Skeletal muscle satellite cell (primary cell): Measurements from ENCODE around the gene PLCB1.
"Not testable (repeated sequence)": the region's sequence is repeated elsewhere in the genome, so short reads cannot be mapped to it uniquely, and the experiment has no call there.

Experiments used
- H3K27me3 ChIP-seq: 2 replicates; pipeline ENCODE4 v1.7.0; 2013; ENCODE audit warnings: low read length; ENCODE audit not compliant: control insufficient read depth, insufficient read depth
- H3K36me3 ChIP-seq: 2 replicates; pipeline ENCODE4 v1.7.0; 2013; ENCODE audit warnings: mild to moderate bottlenecking, control low read depth, low read length; ENCODE audit not compliant: insufficient read depth
- H3K4me1 ChIP-seq: 2 replicates; pipeline ENCODE4 v1.7.0; 2013; ENCODE audit warnings: low read length; ENCODE audit not compliant: control insufficient read depth, insufficient read depth
- H3K4me2 ChIP-seq: 2 replicates; pipeline ENCODE4 v1.7.0; 2013; ENCODE audit warnings: mild to moderate bottlenecking, low read length
- H3K4me3 ChIP-seq: 2 replicates; pipeline ENCODE4 v1.7.0; 2013; ENCODE audit warnings: low read length
- H3K9ac ChIP-seq: 2 replicates; pipeline ENCODE4 v1.7.0; 2013; ENCODE audit warnings: mild to moderate bottlenecking, low read depth, low read length, moderate library complexity
- H3K9me3 ChIP-seq: replicated peaks from 2 replicates; pipeline ENCODE4 v1.7.0; 2013; ENCODE audit warnings: mild to moderate bottlenecking, control low read depth, low read length

The PLCB1 gene

GRCh38 chr20:8587251-8587650, 455.2 kb downstream of the PLCB1 start:
- Histone ChIP-seq H3K4me1 (peaks cover 8% of the 10 kb centered on the region), H3K4me2 (no peak overlapping the region), H3K9me3 (no peaks in the 10 kb centered on the region), H3K36me3 (no peaks in the 10 kb centered on the region), H3K4me3 (no peak overlapping the region), H3K27me3 (no peaks in the 10 kb centered on the region), H3K9ac (no peak overlapping the region)

GRCh38 chr20:8587810-8588209, 455.7 kb downstream of the PLCB1 start:
- H3K27me3 ChIP-seq: no peaks in the 10 kb centered on the region
- H3K4me3 ChIP-seq: no peak overlapping the region
- H3K36me3 ChIP-seq: no peaks in the 10 kb centered on the region
- H3K9me3 ChIP-seq: no peaks in the 10 kb centered on the region
- H3K9ac ChIP-seq: no peak overlapping the region
- no peak overlapping the region for H3K4me2 ChIP-seq
- peaks cover 8% of the 10 kb centered on the region for H3K4me1 ChIP-seq

- Histone ChIP-seq H3K9ac (no peak overlapping the region), H3K4me3 (no peak overlapping the region), H3K4me1 (peaks cover 4% of the 10 kb centered on the region), H3K9me3 (no peaks in the 10 kb centered on the region), H3K4me2 (no peak overlapping the region), H3K27me3 (no peaks in the 10 kb centered on the region), H3K36me3 (no peaks in the 10 kb centered on the region)
Observed at GRCh38 chr20:8589956-8590355, 457.9 kb downstream of the PLCB1 start.

- H3K9ac ChIP-seq, H3K4me3 ChIP-seq, H3K36me3 ChIP-seq, H3K4me2 ChIP-seq, H3K27me3 ChIP-seq, H3K9me3 ChIP-seq, H3K4me1 ChIP-seq: not testable (repeated sequence)
Observed at GRCh38 chr20:8600910-8601541, 469.0 kb downstream of the PLCB1 start.

GRCh38 chr20:8601542-8601912, 469.5 kb downstream of the PLCB1 start:
- Histone ChIP-seq H3K4me2 (no peak overlapping the region), H3K9me3 (no peaks in the 10 kb centered on the region), H3K4me3 (no peak overlapping the region), H3K4me1 (no peaks in the 10 kb centered on the region), H3K9ac (no peak overlapping the region), H3K27me3 (no peaks in the 10 kb centered on the region), H3K36me3 (no peaks in the 10 kb centered on the region)

- no peak overlapping the region for H3K4me2 ChIP-seq
- H3K27me3 ChIP-seq: no peaks in the 10 kb centered on the region
- H3K9ac ChIP-seq: no peak overlapping the region
- H3K4me3 ChIP-seq: no peak overlapping the region
- H3K9me3 ChIP-seq: no peaks in the 10 kb centered on the region
- H3K36me3 ChIP-seq: no peaks in the 10 kb centered on the region
- H3K4me1 ChIP-seq: no peaks in the 10 kb centered on the region
Observed at GRCh38 chr20:8602389-8603116, 470.5 kb downstream of the PLCB1 start.

GRCh38 chr20:8608470-8608869, 476.4 kb downstream of the PLCB1 start:
- H3K4me2 ChIP-seq: no peak overlapping the region
- H3K36me3 ChIP-seq: no peaks in the 10 kb centered on the region
- H3K9me3 ChIP-seq: no peaks in the 10 kb centered on the region
- H3K27me3 ChIP-seq: no peaks in the 10 kb centered on the region
- H3K4me1 ChIP-seq: no peaks in the 10 kb centered on the region
- H3K9ac ChIP-seq: no peak overlapping the region
- H3K4me3 ChIP-seq: no peak overlapping the region

GRCh38 chr20:8616792-8617191, 484.7 kb downstream of the PLCB1 start:
- no peak overlapping the region for H3K9ac ChIP-seq
- no peaks in the 10 kb centered on the region for H3K9me3 ChIP-seq
- H3K4me1 ChIP-seq: no peaks in the 10 kb centered on the region

GRCh38 chr20:8621001-8621400, 488.9 kb downstream of the PLCB1 start:
- Histone ChIP-seq H3K9ac (no peak overlapping the region), H3K36me3 (no peaks in the 10 kb centered on the region), H3K4me1 (no peaks in the 10 kb centered on the region), H3K4me3 (no peak overlapping the region), H3K27me3 (no peaks in the 10 kb centered on the region), H3K9me3 (no peaks in the 10 kb centered on the region), H3K4me2 (no peak overlapping the region)

More at GRCh38 chr20:8616792-8617191, 484.7 kb downstream of the PLCB1 start:
- no peaks in the 10 kb centered on the region for H3K27me3 ChIP-seq
- H3K4me3 ChIP-seq: no peak overlapping the region
- H3K4me2 ChIP-seq: no peak overlapping the region
- H3K36me3 ChIP-seq: no peaks in the 10 kb centered on the region

GRCh38 chr20:8624046-8624445, 492.0 kb downstream of the PLCB1 start:
- Histone ChIP-seq H3K9me3 (no peaks in the 10 kb centered on the region), H3K27me3 (no peaks in the 10 kb centered on the region), H3K4me3 (no peak overlapping the region), H3K36me3 (no peaks in the 10 kb centered on the region), H3K9ac (no peak overlapping the region), H3K4me2 (no peak overlapping the region), H3K4me1 (no peaks in the 10 kb centered on the region)

- no peak overlapping the region for H3K9ac ChIP-seq
- H3K9me3 ChIP-seq: no peaks in the 10 kb centered on the region
- no peak overlapping the region for H3K4me3 ChIP-seq
- H3K27me3 ChIP-seq: no peaks in the 10 kb centered on the region
- no peaks in the 10 kb centered on the region for H3K4me1 ChIP-seq
- no peaks in the 10 kb centered on the region for H3K36me3 ChIP-seq
- no peak overlapping the region for H3K4me2 ChIP-seq
Observed at GRCh38 chr20:8624616-8625015, 492.6 kb downstream of the PLCB1 start.
